ENCODE results near the gene EFNB2.

DNA sequence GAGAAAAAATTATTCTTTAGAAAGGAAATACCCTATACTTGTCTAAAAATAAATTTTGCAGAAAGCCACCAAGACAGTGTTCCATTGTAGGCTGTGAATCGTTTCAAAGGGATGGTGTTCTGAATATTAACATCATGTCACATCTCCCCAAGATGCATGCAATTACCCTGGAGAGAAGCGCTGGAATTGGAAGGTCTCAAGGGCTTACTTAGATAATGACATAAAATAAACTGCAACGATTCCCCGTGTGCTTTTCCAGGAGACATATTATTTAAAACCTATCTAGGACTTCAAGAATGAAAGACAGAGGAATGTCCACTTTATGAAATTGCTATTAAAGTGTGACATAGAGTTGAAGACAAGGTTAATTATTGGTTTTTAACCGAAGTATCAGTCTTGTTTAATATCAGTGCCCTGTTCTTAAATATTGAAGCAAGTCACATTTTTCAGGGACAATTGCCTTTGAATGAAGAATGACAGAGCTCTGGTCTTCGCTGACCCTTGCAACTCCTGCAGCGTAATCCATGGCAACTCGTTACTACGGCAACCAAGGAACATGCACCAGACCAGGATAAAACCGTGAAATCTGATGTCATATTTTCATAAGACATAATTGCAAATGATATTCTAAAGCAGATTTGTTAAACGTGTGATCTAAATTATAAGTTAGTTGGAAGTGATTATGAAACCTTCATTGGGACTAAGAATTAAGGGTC is 91.7 kb downstream of the EFNB2 start:
- TF ChIP-seq SRF (IDR thresholded peaks at IDR 0.05; ENCODE audit: low read depth, low read length) = no peak
- no peak for TF ChIP-seq YY1 (IDR thresholded peaks at IDR 0.05; ENCODE audit: low read depth, low read length)
- no peak for TF ChIP-seq EGR1 (IDR thresholded peaks at IDR 0.05; ENCODE audit: borderline replicate concordance, low read depth, low read length)
- no peak for TF ChIP-seq POLR2AphosphoS5 (IDR thresholded peaks at IDR 0.05; ENCODE audit: low read depth, low read length)
- TF ChIP-seq MAX (IDR thresholded peaks at IDR 0.05) = no peak
- TF ChIP-seq CBX8 (IDR thresholded peaks at IDR 0.05; ENCODE audit: borderline replicate concordance, low read depth, low read length) = no peak
- TF ChIP-seq, protein P1, sequence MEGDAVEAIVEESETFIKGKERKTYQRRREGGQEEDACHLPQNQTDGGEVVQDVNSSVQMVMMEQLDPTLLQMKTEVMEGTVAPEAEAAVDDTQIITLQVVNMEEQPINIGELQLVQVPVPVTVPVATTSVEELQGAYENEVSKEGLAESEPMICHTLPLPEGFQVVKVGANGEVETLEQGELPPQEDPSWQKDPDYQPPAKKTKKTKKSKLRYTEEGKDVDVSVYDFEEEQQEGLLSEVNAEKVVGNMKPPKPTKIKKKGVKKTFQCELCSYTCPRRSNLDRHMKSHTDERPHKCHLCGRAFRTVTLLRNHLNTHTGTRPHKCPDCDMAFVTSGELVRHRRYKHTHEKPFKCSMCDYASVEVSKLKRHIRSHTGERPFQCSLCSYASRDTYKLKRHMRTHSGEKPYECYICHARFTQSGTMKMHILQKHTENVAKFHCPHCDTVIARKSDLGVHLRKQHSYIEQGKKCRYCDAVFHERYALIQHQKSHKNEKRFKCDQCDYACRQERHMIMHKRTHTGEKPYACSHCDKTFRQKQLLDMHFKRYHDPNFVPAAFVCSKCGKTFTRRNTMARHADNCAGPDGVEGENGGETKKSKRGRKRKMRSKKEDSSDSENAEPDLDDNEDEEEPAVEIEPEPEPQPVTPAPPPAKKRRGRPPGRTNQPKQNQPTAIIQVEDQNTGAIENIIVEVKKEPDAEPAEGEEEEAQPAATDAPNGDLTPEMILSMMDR (IDR thresholded peaks at IDR 0.05; ENCODE audit: control extremely low read depth in 1 of 3, insufficient read depth in 1 of 3, low read depth in 1 of 3, low read length in 3 of 3) = no peak
- TF ChIP-seq TAF1 (IDR thresholded peaks at IDR 0.05; ENCODE audit: low read depth, low read length) = no peak
- no peak for TF ChIP-seq POLR2A (IDR thresholded peaks at IDR 0.05; ENCODE audit: control extremely low read depth in 1 of 2, low read depth in 2 of 2, low read length in 2 of 2)
- no peak for TF ChIP-seq EP300 (IDR thresholded peaks at IDR 0.05; ENCODE audit: borderline replicate concordance in 1 of 2, low read depth in 2 of 2, low read length in 2 of 2)
- TF ChIP-seq RBBP5 (IDR thresholded peaks at IDR 0.05; ENCODE audit: borderline replicate concordance, low read depth, low read length) = no peak

All from H1 (cell line).